ENCODE measurements around the gene P2RY8. TPM values are rescaled to one million over a fixed set of nuclear protein-coding genes. Genes with fewer than 3 reads are reported as not detected.
A peak's percentile ranks its signal among the peaks of the same experiment; 100 is the strongest.

P2RY8 gene
- total and polyA plus RNA-seq, 2 donors from 2014 or later, result 1.4 to 6.6 TPM

DNA sequence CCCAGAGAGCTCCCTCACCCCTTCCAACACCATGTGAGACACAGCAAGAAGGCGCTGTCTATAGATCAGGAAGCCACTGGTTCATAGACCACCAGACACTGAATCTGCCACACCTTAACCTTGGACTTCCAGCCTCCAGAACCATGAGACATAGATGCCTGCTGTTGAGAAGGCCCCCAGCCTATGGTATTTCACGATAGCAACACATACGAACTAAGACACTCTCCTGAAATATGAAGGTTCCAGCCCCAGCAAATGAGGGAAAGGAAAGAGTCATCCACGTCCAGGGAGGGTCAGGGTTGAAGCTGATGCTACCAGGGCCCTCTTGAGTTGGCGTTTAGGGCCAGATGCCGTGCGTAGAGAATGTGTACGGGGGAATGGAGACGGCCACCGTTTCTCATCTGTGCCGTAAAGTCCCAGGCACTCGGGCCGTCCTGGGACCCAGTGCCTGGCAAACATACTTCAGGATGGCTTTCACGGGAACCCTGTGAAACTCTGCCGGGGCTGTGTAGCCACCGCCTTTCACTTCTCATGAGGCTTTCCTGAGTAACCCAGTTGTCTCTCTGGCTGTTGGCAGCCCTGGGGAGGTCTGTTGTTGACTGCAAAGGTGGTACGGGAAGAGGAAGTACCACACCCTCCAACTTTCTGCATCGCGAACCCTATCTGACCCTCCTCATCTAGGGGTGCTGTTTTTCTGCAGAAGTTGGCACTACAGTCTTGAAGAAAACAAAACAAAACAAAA lies 17.7 kb upstream of the P2RY8 start:
- H3K4me3 ChIP-seq (ENCODE audit: low read length in 3 of 3), result no peak overlapping the region
- H3K27ac ChIP-seq (ENCODE audit: low read depth in 2 of 2, low read length in 2 of 2), result peak overlapping the region in 1 of 2 donors; percentile 47
- H3K4me1 ChIP-seq (ENCODE audit: control insufficient read depth in 2 of 3, insufficient read depth in 2 of 3, low read depth in 1 of 3, low read length in 3 of 3), result peaks cover 0 to 2% (median 0%) of the 10 kb centered on the region in 3 donors
- DNase-seq (no peak), FAIRE-seq (no peak)
- H3K27me3 ChIP-seq (ENCODE audit: control insufficient read depth, insufficient read depth, low read length), result no peaks in the 10 kb centered on the region
- TF ChIP-seq, protein P1, sequence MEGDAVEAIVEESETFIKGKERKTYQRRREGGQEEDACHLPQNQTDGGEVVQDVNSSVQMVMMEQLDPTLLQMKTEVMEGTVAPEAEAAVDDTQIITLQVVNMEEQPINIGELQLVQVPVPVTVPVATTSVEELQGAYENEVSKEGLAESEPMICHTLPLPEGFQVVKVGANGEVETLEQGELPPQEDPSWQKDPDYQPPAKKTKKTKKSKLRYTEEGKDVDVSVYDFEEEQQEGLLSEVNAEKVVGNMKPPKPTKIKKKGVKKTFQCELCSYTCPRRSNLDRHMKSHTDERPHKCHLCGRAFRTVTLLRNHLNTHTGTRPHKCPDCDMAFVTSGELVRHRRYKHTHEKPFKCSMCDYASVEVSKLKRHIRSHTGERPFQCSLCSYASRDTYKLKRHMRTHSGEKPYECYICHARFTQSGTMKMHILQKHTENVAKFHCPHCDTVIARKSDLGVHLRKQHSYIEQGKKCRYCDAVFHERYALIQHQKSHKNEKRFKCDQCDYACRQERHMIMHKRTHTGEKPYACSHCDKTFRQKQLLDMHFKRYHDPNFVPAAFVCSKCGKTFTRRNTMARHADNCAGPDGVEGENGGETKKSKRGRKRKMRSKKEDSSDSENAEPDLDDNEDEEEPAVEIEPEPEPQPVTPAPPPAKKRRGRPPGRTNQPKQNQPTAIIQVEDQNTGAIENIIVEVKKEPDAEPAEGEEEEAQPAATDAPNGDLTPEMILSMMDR (IDR thresholded peaks at IDR 0.05; ENCODE audit: borderline replicate concordance, extremely low read depth, insufficient read depth), result no peak
- intact Hi-C loops (cut with DNase I), result no loop called here
- no peaks in the 10 kb centered on the region for H3K36me3 ChIP-seq (ENCODE audit: control insufficient read depth in 2 of 3, insufficient read depth in 3 of 3, low read length in 3 of 3)
- no peaks in the 10 kb centered on the region for H3K9me3 ChIP-seq (ENCODE audit: control insufficient read depth in 2 of 3, insufficient read depth in 1 of 3, low read length in 3 of 3)
- H3K9ac ChIP-seq (ENCODE audit: low read length in 3 of 3), result no peak overlapping the region

DNA sequence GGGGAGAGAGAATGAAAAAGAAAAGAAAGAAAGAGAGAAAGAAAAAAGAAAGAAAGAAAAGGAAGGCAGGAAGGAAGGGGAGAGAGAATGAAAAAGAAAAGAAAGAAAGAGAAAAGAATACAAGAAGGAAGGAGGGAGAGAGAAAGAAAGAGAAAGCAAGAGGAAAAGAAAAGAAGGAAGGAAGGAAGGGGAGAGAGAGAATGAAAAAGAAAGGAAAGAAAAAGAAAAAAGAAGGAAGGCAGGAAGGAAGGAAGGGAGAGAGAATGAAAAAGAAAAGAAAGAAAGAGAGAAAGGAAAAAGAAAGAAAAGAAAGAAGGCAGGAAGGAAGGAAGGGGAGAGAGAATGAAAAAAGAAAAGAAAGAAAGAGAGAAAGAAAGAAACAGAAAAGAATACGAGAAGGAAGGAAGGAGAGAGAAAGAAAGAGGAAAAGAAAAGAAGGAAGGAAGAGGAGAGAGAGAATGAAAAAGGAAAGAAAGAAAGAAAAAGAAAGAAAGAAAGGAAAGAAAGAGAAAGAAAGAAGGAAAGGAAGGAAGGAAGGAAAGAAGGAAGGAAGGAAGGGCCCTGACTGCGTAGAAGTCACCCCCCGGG lies 15.1 kb upstream of the P2RY8 start:
- H3K27ac ChIP-seq (ENCODE audit: low read depth in 2 of 2, low read length in 2 of 2), result no peak overlapping the region
- H3K4me1 ChIP-seq (ENCODE audit: control insufficient read depth in 2 of 3, insufficient read depth in 2 of 3, low read depth in 1 of 3, low read length in 3 of 3), result peaks cover 0 to 2% (median 0%) of the 10 kb centered on the region in 3 donors
- H3K4me3 ChIP-seq (ENCODE audit: low read length in 3 of 3), result no peak overlapping the region
- H3K9me3 ChIP-seq (ENCODE audit: control insufficient read depth in 2 of 3, insufficient read depth in 1 of 3, low read length in 3 of 3), result no peaks in the 10 kb centered on the region
- no peaks in the 10 kb centered on the region for H3K27me3 ChIP-seq (ENCODE audit: control insufficient read depth, insufficient read depth, low read length)
- no peaks in the 10 kb centered on the region for H3K36me3 ChIP-seq (ENCODE audit: control insufficient read depth in 2 of 3, insufficient read depth in 3 of 3, low read length in 3 of 3)
- no peak overlapping the region for H3K9ac ChIP-seq (ENCODE audit: low read length in 3 of 3)
- FAIRE-seq (no peak), DNase-seq (no peak)
- intact Hi-C loops (cut with DNase I), result no loop called here
- TF ChIP-seq, protein P1 (IDR thresholded peaks at IDR 0.05; ENCODE audit: borderline replicate concordance, extremely low read depth, insufficient read depth), result no peak

DNA sequence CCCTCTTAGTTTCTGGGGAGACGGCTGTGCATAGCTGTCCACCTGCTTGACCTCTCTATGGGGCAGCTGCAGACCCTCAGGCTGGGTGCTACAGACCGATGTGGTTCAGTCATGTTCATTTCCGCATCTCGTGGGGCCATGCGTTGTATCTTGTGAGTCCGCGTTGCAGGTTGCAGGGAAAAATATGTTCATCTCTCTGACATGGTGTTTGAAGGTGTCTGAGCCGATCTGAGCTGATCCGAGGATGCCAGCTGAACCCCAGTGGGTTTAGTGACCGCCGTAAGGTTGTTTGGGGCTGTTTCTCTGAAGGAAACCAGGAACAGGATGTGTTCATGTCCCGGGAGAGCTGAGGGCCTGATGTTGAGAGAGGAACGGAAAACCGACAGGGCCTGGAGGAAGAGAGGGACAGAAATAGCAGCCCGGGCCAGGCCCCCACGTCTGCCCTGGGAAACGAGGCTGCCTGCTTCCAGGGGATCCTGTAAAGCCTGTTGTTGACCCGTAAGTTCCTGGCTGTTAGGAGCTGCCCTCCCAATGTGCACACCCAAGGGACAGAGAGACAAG lies 9.8 kb upstream of the P2RY8 start:
- Histone ChIP-seq H3K4me3 (ENCODE audit: low read length in 3 of 3) (no peak overlapping the region), H3K27me3 (ENCODE audit: control insufficient read depth, insufficient read depth, low read length) (no peaks in the 10 kb centered on the region), H3K9me3 (ENCODE audit: control insufficient read depth in 2 of 3, insufficient read depth in 1 of 3, low read length in 3 of 3) (peaks cover 0 to 4% (median 0%) of the 10 kb centered on the region in 3 donors), H3K4me1 (ENCODE audit: control insufficient read depth in 2 of 3, insufficient read depth in 2 of 3, low read depth in 1 of 3, low read length in 3 of 3) (no peaks in the 10 kb centered on the region), H3K9ac (ENCODE audit: low read length in 3 of 3) (no peak overlapping the region), H3K36me3 (ENCODE audit: control insufficient read depth in 2 of 3, insufficient read depth in 3 of 3, low read length in 3 of 3) (no peaks in the 10 kb centered on the region), H3K27ac (ENCODE audit: low read depth in 2 of 2, low read length in 2 of 2) (peak overlapping the region; percentile 51 to 79)
- FAIRE-seq (no peak), DNase-seq (no peak)
- intact Hi-C loops (cut with DNase I), result no loop called here
- TF ChIP-seq, protein P1 (IDR thresholded peaks at IDR 0.05; ENCODE audit: borderline replicate concordance, extremely low read depth, insufficient read depth), result no peak
